A172 (cell line): ENCODE results near the gene ASCC1. TPM values are rescaled to one million over a fixed set of nuclear protein-coding genes. Genes with fewer than 3 reads are reported as not detected.
"Not testable (repeated sequence)": the region's sequence is repeated elsewhere in the genome, so short reads cannot be mapped to it uniquely, and the experiment has no call there.

Source experiments
- DNase-seq: peaks from one replicate; pipeline ENCODE4 v3.0.0-alpha.2; 2015; ENCODE audit warnings: low spot score
- total RNA-seq: library from RNA; depleted of rRNA; stranded (reverse); fragments of >200 nt; shearing (Covaris generic); gene quantifications from 2 replicates; pipeline ENCODE4 v1.2.3, GENCODE V29; 2014

Gene ASCC1
- total RNA-seq, 1 experiment from 2014 or later: 30.0 TPM

GRCh38 chr10:72171175-72171630 lies 44.9 kb downstream of the ASCC1 start:
- peak; percentile 98 for DNase-seq

- no peak for DNase-seq
Measured at GRCh38 chr10:72170733-72171132, 45.3 kb downstream of the ASCC1 start.

- peak; percentile 76 for DNase-seq
Measured at GRCh38 chr10:72170263-72170662, 45.8 kb downstream of the ASCC1 start.

DNA sequence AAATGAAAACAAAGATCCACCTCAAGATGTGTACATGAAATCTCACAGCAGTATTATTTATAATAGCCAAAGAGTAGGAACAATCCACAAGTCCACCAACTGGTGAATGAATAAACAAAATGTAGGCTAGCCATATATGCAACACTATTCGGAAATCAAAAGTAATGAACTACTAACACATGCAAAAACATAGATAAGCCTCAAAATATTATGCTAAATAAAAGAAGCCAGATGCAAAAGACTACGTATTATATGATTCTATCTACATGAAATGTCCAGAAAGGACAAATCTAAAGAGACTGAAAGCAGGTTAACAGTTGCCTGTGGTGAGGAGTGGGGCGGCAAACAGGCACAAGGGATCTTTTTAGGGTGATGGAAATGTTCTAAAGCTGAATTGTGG lies 49.0 kb downstream of the ASCC1 start:
- DNase-seq: no peak

DNA sequence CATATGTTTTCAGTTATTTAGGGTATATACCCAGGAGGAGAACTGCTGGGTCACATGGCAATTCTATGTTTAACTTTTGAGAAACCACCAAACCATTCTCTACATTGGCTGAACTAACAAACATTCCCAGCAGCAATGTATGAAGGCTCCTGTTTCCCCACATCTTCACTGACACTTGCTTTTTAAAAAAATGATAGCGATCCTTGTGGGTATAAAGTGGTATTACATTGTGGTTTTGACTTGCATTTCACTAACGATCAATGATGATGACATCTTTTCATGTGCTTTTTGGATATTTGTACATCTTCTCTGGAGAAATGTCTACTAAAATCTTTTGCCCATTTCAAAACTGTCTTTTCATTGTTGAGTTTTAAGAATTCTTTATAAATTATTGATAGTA lies 51.5 kb downstream of the ASCC1 start:
- DNase-seq: no peak

DNA sequence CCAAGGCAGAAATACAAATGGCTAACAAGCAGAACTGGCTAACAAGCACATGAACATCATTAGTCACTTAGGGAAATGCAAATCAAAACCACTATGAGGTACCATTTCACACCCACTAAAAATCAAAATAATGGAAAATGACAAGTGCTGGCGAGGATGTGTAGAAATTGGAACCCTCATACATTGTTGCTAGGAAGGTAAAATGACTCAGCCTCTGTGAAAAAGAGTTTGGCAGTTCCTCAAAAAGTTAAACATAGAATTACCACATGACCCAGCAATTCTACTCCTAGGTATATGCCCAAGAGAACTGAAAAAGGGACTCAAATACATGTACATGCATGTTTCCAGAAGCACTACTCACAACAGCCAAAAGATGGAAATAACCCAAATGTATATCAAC lies 53.1 kb downstream of the ASCC1 start:
- DNase-seq: peak; percentile 57

GRCh38 chr10:72158176-72158575 lies 57.9 kb downstream of the ASCC1 start:
- DNase-seq: no peak

GRCh38 chr10:72156223-72156622 lies 59.9 kb downstream of the ASCC1 start:
- DNase-seq: no peak

GRCh38 chr10:72152286-72152685 lies 63.8 kb downstream of the ASCC1 start:
- no peak for DNase-seq

- DNase-seq: not testable (repeated sequence)
Measured at GRCh38 chr10:72150746-72151478, 65.2 kb downstream of the ASCC1 start.

DNA sequence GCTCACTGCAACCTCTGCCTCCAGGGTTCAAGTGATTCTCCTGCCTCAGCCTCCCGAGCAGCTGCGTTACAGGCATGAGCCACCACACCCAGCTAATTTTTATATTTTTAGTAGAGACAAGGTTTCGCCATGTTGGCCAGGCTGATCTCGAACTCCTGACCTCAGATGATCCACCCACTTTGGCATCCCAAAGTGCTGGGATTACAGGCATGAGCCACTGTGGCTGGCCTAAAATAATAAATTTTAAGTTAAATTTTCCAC lies 68.8 kb downstream of the ASCC1 start:
- not testable (repeated sequence) for DNase-seq

DNA sequence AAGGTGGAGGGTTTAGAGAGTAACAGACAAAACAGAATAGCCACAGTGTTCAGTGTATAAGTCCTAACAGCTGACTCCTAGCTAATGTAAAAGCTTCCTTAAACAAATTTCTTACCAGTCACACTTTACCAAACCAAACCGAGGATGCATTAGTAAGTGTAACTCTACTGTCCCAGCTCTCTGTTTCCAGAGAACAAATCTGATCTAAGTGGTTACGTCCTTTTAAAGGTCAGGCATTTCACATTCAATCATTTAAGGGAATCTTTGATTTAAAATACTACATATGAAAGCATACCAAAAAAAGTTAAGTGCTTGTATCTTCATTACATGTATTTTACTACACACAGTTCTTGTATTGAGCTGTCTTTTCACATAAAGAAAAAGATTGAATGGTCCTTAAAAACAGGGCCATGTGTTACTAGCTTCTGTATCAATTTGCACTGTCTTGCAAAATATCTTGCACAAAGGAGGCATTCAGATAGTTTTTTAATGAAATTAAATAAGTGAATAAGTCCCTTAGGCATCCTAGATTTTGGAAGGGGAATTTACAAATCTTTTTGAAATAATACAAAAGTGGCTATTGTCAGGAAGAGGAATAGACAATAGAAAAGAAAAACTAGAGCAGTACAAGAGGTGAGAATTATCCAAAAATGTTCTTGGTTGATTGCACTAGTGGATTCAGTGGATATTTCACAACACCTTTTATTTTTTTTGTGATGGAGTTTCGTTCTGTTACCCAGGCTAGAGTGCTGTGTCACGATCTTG lies 69.3 kb downstream of the ASCC1 start:
- DNase-seq: no peak

DNA sequence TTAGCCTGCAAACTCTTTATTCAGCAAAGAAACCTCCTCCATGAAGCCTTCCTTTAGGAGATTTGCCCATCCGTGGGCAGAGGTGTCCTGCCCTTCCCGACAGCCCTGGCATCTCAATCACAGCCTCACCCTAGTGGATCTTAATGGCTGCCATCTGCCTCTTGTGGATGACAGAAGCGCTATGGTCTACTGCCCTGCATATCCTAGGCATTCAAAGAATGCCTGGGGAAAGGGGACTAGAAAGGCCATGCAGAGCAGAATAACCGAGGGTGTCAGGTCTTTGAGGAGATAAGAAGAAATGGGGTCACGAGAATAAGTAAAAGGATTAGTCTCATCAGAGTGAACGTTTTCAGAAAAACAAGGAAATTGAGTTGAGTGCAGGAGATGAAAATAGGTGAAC lies 70.0 kb downstream of the ASCC1 start:
- no peak for DNase-seq

GRCh38 chr10:72145657-72146056 lies 70.4 kb downstream of the ASCC1 start:
- no peak for DNase-seq

DNA sequence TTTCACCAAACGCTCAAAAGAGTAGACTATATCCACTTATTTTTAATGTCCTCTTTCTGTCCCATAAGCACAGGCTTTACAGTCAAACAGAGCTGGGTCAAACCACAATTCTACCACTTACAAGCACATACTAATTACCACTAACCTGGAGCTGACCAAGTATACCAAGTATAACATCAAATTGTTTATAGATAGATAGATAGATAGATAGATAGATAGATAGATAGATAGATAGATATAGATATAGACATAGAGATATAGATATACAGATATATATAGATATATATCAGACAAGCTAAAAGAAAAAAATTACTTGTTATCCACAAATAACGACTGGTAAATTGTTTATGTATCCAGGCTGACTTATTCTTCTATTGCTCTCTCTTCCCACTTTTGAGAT lies 75.2 kb downstream of the ASCC1 start:
- no peak for DNase-seq

GRCh38 chr10:72140174-72140573 lies 75.9 kb downstream of the ASCC1 start:
- DNase-seq: no peak

DNA sequence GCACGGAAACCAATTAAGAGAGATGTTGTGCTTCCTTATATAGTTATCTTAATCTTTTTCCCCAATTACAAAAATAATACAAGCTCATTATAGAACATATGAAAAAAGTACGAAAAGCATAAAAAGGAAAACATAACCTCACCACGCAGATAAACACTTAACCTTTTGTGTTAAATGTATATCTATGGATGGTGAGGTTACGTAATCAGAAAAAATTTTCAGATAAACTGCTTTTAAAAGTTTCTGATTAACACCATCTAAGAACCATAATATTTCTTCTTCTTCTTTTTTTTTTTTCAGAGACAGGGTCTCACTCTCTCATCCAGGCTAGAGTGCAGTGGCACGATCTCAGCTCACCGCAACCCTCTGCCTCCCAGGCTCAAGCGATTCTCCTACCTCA lies 78.5 kb downstream of the ASCC1 start:
- no peak for DNase-seq

DNA sequence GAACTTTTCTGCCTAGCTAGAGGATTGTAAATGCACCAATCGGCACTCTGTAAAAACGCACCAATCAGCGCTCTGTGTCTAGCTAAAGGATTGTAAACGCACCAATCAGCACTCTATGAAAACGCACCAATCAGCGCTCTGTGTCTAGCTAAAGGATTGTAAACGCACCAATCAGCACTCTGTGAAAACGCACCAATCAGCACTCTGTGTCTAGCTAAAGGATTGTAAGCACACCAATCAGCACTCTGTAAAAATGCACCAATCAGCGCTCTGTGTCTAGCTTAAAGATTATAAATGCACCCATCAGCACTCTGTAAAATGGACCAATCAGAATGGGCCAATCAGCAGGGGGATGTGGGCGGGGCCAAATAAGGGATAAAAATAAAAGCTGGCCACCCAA lies 79.9 kb downstream of the ASCC1 start:
- DNase-seq: not testable (repeated sequence)

DNA sequence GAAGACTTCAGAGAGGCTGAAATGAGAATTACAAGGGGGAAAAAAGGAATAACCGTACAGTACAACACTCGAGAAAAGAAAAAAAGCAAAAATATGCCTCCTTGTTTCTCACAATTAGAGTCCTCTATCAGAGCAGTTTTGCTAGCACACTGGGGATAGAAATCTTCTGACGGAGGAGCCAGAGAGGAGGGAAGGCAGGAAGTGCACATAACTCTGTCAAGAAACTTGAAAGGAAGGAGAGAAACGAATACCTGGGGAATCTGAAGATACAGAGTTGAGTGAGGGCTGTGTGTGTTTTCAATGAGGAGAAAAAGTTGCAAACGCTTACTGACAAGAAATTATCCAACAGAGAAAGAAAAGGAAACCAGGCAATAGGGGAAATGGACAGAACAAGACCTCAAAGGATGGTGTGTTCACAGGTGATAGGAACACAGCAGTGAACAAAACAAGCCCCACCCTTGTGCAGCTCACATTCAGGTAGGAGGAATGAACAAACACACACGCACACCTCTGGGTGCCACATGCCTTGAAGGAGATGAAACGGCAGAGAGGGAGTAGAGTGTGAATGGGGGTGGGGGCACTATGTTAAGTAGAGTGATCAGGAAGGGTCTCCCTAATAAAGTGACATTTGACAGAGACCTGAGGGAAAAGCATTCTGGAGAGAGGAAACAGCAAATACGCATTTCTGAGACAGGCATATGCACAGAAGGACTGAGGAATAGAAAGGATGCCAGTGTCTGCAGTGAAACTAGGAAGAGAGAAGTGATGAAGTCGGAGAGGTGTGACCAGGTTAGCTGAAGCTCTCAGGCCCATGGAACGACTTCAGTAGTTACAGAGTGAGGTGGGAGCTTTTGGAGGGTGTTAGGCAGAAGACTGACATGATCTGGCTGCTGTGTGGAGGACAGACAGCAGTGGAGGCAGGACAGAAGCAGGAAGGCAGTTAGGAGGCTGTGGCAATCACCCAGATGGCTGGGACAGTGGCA lies 81.0 kb downstream of the ASCC1 start:
- no peak for DNase-seq

DNA sequence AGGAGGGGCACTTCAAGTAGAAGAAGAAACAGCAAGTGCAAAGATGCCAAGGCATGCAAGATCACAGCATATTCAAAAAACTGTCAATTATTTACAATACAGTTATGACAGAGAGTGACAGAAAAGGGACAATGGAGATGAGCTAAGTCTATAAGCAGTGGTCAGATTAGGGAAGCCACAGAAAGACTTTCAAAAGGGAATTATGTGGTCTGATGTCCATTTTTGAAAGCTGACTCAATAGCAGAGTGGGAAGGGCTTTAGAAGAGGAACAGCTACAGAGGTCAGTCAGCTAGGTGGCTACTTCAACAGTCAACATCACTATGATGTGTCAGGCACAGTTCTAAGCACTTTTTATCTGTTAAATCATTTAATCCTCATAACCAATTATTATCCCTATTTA lies 82.6 kb downstream of the ASCC1 start:
- DNase-seq: peak; percentile 75

- DNase-seq: no peak
Measured at GRCh38 chr10:72132854-72133253, 83.2 kb downstream of the ASCC1 start.

GRCh38 chr10:72127571-72127970 lies 88.5 kb downstream of the ASCC1 start:
- no peak for DNase-seq
